Measurements from ENCODE around the gene DPYSL5.

The DPYSL5 gene

GRCh38 chr2:26934335-26934724, 86.4 kb downstream of the DPYSL5 start:
- no peak for TF ChIP-seq CTCF (IDR thresholded peaks at IDR 0.05; ENCODE audit: unreplicated experiment in 3 of 3)
- no peaks in the 10 kb centered on the region for H3K4me1 Mint-ChIP-seq
- peaks cover 3% of the 10 kb centered on the region for H3K27me3 Mint-ChIP-seq (ENCODE audit: low read depth)
- H3K27ac Mint-ChIP-seq: no peak overlapping the region
- H3K9me3 Mint-ChIP-seq: no peaks in the 10 kb centered on the region
- H3K4me3 Mint-ChIP-seq: no peak overlapping the region
- peaks cover 3% of the 10 kb centered on the region for H3K36me3 Mint-ChIP-seq (ENCODE audit: low read depth)

GRCh38 chr2:26934985-26935384, 87.1 kb downstream of the DPYSL5 start:
- no peak overlapping the region for H3K27ac Mint-ChIP-seq
- peaks cover 3% of the 10 kb centered on the region for H3K27me3 Mint-ChIP-seq (ENCODE audit: low read depth)
- no peak overlapping the region for H3K4me3 Mint-ChIP-seq
- H3K9me3 Mint-ChIP-seq: no peaks in the 10 kb centered on the region
- no peak for TF ChIP-seq CTCF (IDR thresholded peaks at IDR 0.05; ENCODE audit: unreplicated experiment in 3 of 3)
- H3K36me3 Mint-ChIP-seq (ENCODE audit: low read depth): peaks cover 3% of the 10 kb centered on the region
- H3K4me1 Mint-ChIP-seq: no peaks in the 10 kb centered on the region

- Mint-ChIP-seq H3K27ac (no peak overlapping the region), H3K4me1 (no peaks in the 10 kb centered on the region), H3K9me3 (no peaks in the 10 kb centered on the region)
Observed at GRCh38 chr2:26936855-26937254, 88.9 kb downstream of the DPYSL5 start.

GRCh38 chr2:26938399-26939118, 90.6 kb downstream of the DPYSL5 start:
- Mint-ChIP-seq H3K27ac (no peak overlapping the region), H3K36me3 (ENCODE audit: low read depth) (peaks cover 9% of the 10 kb centered on the region), H3K27me3 (ENCODE audit: low read depth) (peaks cover 13% of the 10 kb centered on the region), H3K9me3 (no peaks in the 10 kb centered on the region), H3K4me1 (no peaks in the 10 kb centered on the region), H3K4me3 (no peak overlapping the region)
- TF ChIP-seq CTCF (IDR thresholded peaks at IDR 0.05; ENCODE audit: unreplicated experiment in 3 of 3): no peak

More at GRCh38 chr2:26936855-26937254, 88.9 kb downstream of the DPYSL5 start:
- Mint-ChIP-seq H3K36me3 (ENCODE audit: low read depth) (peaks cover 3% of the 10 kb centered on the region), H3K27me3 (ENCODE audit: low read depth) (peaks cover 3% of the 10 kb centered on the region), H3K4me3 (no peak overlapping the region)
- no peak for TF ChIP-seq CTCF (IDR thresholded peaks at IDR 0.05; ENCODE audit: unreplicated experiment in 3 of 3)

GRCh38 chr2:26940001-26940400, 92.1 kb downstream of the DPYSL5 start:
- Mint-ChIP-seq H3K4me3 (no peak overlapping the region), H3K36me3 (ENCODE audit: low read depth) (peaks cover 7% of the 10 kb centered on the region), H3K4me1 (no peaks in the 10 kb centered on the region), H3K27me3 (ENCODE audit: low read depth) (peaks cover 15% of the 10 kb centered on the region), H3K27ac (no peak overlapping the region), H3K9me3 (no peaks in the 10 kb centered on the region)
- TF ChIP-seq CTCF (IDR thresholded peaks at IDR 0.05; ENCODE audit: unreplicated experiment in 3 of 3): no peak

- Mint-ChIP-seq H3K9me3 (no peaks in the 10 kb centered on the region), H3K4me1 (no peaks in the 10 kb centered on the region), H3K36me3 (ENCODE audit: low read depth) (peaks cover 7% of the 10 kb centered on the region), H3K4me3 (no peak overlapping the region), H3K27me3 (ENCODE audit: low read depth) (peaks cover 18% of the 10 kb centered on the region), H3K27ac (no peak overlapping the region)
- TF ChIP-seq CTCF (IDR thresholded peaks at IDR 0.05; ENCODE audit: unreplicated experiment in 3 of 3): no peak
Observed at GRCh38 chr2:26941486-26941885, 93.6 kb downstream of the DPYSL5 start.
